Stomach (tissue), 9 donors: ENCODE measurements around the gene TEX36. TPM values are rescaled to one million over a fixed set of nuclear protein-coding genes. Genes with fewer than 3 reads are reported as not detected.

ENCODE experiments used
- DNase-seq, 2 donors: peaks; one replicate each; pipeline versions ENCODE4 v3.0.0 to v3.0.0-alpha.2; 2013 to 2019
- H3K27ac ChIP-seq, 5 donors: fragments of 200-600 bp in 4 of 5; sonication (generic) in 4 of 5; one replicate each; pipeline ENCODE4 v1.5.1; 2013 to 2019; ENCODE audit warnings: mild to moderate bottlenecking in 1 of 5, moderate library complexity in 1 of 5
- H3K27me3 ChIP-seq, 3 donors: fragments of 200-600 bp; sonication (generic); one replicate each; pipeline ENCODE4 v1.5.1; 2017 to 2019; ENCODE audit warnings: mixed run types in 1 of 3
- H3K36me3 ChIP-seq, 4 donors: fragments of 200-600 bp; sonication (generic); 1 replicate in 3 of 4; 2 replicates in 1 of 4; pipeline ENCODE4 v1.5.1; 2016 to 2019
- H3K4me1 ChIP-seq, 4 donors: fragments of 200-600 bp; sonication (generic); one replicate each; pipeline ENCODE4 v1.5.1; 2016 to 2019
- H3K4me3 ChIP-seq, 4 donors: fragments of 200-600 bp; sonication (generic) in 3 of 4; one replicate each; pipeline ENCODE4 v1.5.1; 2016 to 2019; ENCODE audit warnings: mild to moderate bottlenecking in 1 of 4
- H3K9me3 ChIP-seq, 4 donors: fragments of 200-600 bp; sonication (generic); one replicate each; pipeline ENCODE4 v1.5.1; 2016 to 2019
- CTCF ChIP-seq, 7 experiments: fragments of 450-650 bp in 4 of 7; fragments of 200-600 bp in 3 of 7; sonication (generic) in 3 of 7; IDR thresholded peaks; one replicate each; pipeline ENCODE4 v1.5.1; 2016 to 2019; ENCODE audit warnings: antibody characterized with exemption in 7 of 7, control low read depth in 2 of 7, mild to moderate bottlenecking in 1 of 7
- EP300 ChIP-seq: sonication (generic); formaldehyde crosslinking; IDR thresholded peaks from one replicate; pipeline ENCODE4 v1.6.1; 2017; ENCODE audit warnings: antibody characterized with exemption
- POLR2A ChIP-seq, 4 donors: fragments of 450-650 bp; IDR thresholded peaks; one replicate each; pipeline ENCODE4 v1.6.1; 2016; ENCODE audit warnings: antibody characterized with exemption in 4 of 4, control low read depth in 2 of 4, mild to moderate bottlenecking in 1 of 4, moderate library complexity in 1 of 4
- POLR2AphosphoS5 ChIP-seq, 3 donors: sonication (generic); formaldehyde crosslinking; IDR thresholded peaks; one replicate each; pipeline ENCODE4 v1.6.1; 2016; ENCODE audit warnings: antibody characterized with exemption in 3 of 3
- WGBS, 5 donors: extraction: QIAGEN DNeasy Blood & Tissue Kit in 3 of 5; methylation state at CpG; one replicate each; pipeline versions ENCODE4 v1.1.5 to v1.1.7; 2013 to 2018; 5-methylcytosine and 5-hydroxymethylcytosine counted together
- intact Hi-C: fragments of 100-400 bp; cut with DNase I; formaldehyde crosslinking; loops from one replicate; pipeline ENCODE4 v1.15.1; 2023; ENCODE audit warnings: low total_unique reads
- polyA plus RNA-seq, 3 donors: library from polyadenylated mRNA; stranded (reverse); fragments of 200-250 nt; gene quantifications; one replicate each; pipeline ENCODE4 v1.2.3, GENCODE V29; 2013
- total RNA-seq, 5 donors: library from RNA; depleted of rRNA; stranded (reverse); fragments of >200 nt; gene quantifications; one replicate each; pipeline versions ENCODE4 v1.1.0 to v1.2.3, GENCODE V29; 2014 to 2016
- donor health status: healthy with polysubstance abuse.
- donor health status: Bipolar disorder and iron deficiency.
- donor health status: healthy.

TEX36 gene
- total and polyA plus RNA-seq, 8 donors = not detected

GRCh38 chr10:125606414-125607010 is 76.5 kb downstream of the TEX36 start:
- H3K27me3 ChIP-seq = no peaks in the 10 kb centered on the region
- DNase-seq = no peak
- no peaks in the 10 kb centered on the region for H3K9me3 ChIP-seq
- H3K4me3 ChIP-seq = no peak overlapping the region
- H3K27ac ChIP-seq = peak overlapping the region in 1 of 5 donors; percentile 59
- intact Hi-C loops = no loop called here
- TF ChIP-seq POLR2AphosphoS5 (IDR thresholded peaks at IDR 0.05) (no peak), CTCF (IDR thresholded peaks at IDR 0.05) (no peak), EP300 (no peak), POLR2A (IDR thresholded peaks at IDR 0.05) (no peak)
- WGBS, 5 donors = 55 to 65% (median 63%) methylated on average over 9 of the region's 9 CpGs
- peaks cover 0 to 9% (median 0%) of the 10 kb centered on the region in 4 donors for H3K4me1 ChIP-seq
- H3K36me3 ChIP-seq = no peaks in the 10 kb centered on the region

Other genes with a start within 250 kb of the TEX36 start
- 10 to 100 TPM; 14.0 to 41.5 (median 17.4) TPM for gene EDRF1, start 36.5 kb upstream of the TEX36 start, total RNA-seq
- 10 to 100 TPM in 1 of 3 donors, 1 to 10 TPM in 2; 5.5 to 14.2 (median 5.8) TPM for gene EDRF1, start 36.5 kb upstream of the TEX36 start, polyA plus RNA-seq
- gene MMP21, start 92.7 kb upstream of the TEX36 start, total RNA-seq = under 1 TPM in 1 of 5 donors, not detected in 4; 0.45 TPM
- not detected for gene MMP21, start 92.7 kb upstream of the TEX36 start, polyA plus RNA-seq
- 10 to 100 TPM in 4 of 5 donors, 1 to 10 TPM in 1; 8.2 to 39.8 (median 17.4) TPM for gene UROS, start 140.1 kb upstream of the TEX36 start, total RNA-seq
- gene UROS, start 140.1 kb upstream of the TEX36 start, polyA plus RNA-seq = 10 to 100 TPM; 27.4 to 60.9 (median 41.5) TPM
- 10 to 100 TPM in 2 of 5 donors, 1 to 10 TPM in 3; 4.1 to 53.0 (median 6.7) TPM for gene BCCIP, start 140.4 kb upstream of the TEX36 start, total RNA-seq
- 10 to 100 TPM; 60.4 to 75.2 (median 67.5) TPM for gene BCCIP, start 140.4 kb upstream of the TEX36 start, polyA plus RNA-seq
- gene DHX32, start 198.1 kb upstream of the TEX36 start, total RNA-seq = 10 to 100 TPM; 24.5 to 70.1 (median 63.3) TPM
- 10 to 100 TPM; 23.7 to 40.0 (median 25.8) TPM for gene DHX32, start 198.1 kb upstream of the TEX36 start, polyA plus RNA-seq
- gene FANK1, start 213.4 kb upstream of the TEX36 start, total RNA-seq = 10 to 100 TPM in 1 of 5 donors, 1 to 10 TPM in 4; 1.6 to 13.3 (median 5.8) TPM
- 1 to 10 TPM; 5.4 to 8.4 (median 7.0) TPM for gene FANK1, start 213.4 kb upstream of the TEX36 start, polyA plus RNA-seq